HG03097 (cell line): ENCODE results near the gene PEAK1.

Source experiments
- ATAC-seq: cut with Tn5 transposase; IDR thresholded peaks from one replicate; pipeline ENCODE4 v1.9.1; 2021; ENCODE audit not compliant: unreplicated experiment, low FRiP score

PEAK1 gene

GRCh38 chr15:77107531-77108355 is 312.2 kb downstream of the PEAK1 start:
- ATAC-seq = no peak

DNA sequence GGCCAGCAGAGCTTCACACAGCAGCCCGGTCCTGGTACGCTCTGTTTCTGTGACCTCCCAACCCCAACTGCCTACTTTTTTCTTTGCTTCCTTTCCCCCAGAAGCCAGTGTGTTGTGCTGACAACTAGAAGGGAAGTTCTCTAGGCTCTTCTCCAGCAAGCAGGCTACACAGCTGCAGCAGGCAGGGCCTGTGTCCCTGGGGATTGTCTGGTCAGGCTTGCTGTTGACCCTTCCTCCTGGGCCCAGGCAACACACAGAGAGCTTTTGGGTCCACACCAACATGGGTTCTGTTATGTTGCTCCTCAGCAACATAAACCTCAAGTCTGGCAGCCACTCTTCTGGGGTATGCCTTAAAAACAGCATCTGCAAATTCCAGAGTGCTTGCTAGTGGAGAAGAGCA is 312.8 kb downstream of the PEAK1 start:
- no peak for ATAC-seq

DNA sequence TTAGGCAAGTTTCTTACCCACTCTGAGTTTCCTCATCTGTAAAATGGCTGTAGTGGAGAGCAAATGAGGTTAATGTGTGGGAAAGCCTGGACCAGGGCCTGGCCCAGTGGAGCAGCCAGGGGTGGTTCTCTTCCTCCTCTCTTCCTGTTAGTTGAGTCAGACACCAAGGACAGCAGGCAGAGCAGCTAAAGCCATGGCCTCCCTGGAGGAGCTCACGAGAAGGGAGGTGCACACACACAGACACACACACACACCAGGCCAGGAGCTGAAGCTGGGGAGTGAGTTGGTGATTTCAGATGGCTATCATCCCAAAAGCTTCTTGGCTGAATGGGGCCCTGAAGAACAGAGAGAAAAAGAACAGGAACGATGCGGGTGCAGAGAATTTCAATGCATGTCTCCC is 315.7 kb downstream of the PEAK1 start:
- ATAC-seq = no peak

GRCh38 chr15:77099741-77100463 is 320.0 kb downstream of the PEAK1 start:
- no peak for ATAC-seq

DNA sequence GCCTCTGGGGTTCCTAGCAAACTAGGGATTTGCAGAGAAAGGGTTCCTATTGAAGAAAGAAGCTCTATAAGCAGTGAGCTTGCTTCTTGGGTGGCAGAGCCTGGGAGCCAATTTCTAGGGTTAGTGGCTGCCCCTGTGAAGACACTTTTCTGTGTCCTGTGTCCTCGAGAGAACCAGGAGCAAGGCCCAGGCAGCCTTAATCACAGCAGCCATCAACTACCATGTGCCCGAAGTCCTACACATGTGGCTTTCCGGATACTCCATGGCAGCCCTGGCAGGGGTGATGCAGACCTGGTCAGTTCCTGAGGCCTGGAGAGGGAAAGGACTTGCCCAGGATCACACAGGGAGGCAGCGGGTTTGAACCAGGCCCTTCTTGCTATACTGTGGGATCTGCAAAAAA is 321.3 kb downstream of the PEAK1 start:
- no peak for ATAC-seq

- ATAC-seq = no peak
Observed at GRCh38 chr15:77097921-77098320, 322.0 kb downstream of the PEAK1 start.

GRCh38 chr15:77097248-77097721 is 322.6 kb downstream of the PEAK1 start:
- no peak for ATAC-seq

DNA sequence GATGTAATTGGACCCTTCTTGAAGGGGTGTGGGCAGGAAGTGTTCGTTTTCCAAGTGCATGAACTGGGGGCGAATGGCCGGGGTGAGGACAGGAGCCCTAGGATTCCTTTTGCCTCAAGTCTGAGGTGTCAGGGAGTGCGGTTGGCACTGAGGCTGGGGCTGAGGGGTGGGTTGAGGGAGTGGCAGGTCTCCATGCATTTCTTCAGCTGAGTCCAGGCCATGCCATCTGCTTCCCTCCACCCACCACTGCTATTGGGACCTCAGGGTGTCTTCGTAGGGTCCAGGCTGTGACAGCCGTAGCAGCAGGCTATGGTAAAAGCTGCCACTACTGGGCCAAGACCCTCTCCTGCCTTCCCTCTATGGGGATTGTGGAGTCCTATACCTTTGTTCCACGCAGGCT is 323.4 kb downstream of the PEAK1 start:
- no peak for ATAC-seq

GRCh38 chr15:77096138-77096537 is 323.8 kb downstream of the PEAK1 start:
- ATAC-seq = no peak

DNA sequence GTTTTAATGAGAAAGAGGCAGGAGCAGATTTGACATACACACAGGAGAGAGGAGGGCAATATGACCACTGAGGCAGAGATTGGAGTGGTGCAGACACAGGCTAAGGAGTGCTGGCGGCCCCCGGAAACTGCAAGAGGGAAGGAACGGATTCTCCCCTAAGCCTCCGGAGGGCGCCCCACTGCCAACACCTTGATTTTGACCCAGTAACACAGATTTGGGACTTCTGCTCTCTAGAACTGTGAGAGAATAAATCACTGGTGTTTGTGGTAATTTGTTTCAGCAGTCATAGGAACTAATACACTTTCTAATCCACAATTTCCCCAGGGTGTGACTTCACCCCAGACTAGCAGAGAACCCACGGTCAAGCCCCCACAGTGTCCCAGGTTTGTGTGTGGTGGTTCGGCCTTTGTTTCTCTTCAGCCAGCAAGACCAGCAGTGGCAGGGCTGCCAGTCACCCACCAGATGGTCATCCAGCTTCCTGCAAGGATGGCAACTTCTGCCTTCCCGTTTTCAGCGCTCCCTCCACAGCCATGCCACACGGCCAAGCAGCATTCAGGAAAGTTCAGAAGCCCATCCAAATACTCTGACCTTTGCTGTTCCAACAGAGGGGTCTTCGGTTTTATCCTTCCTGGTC is 325.4 kb downstream of the PEAK1 start:
- ATAC-seq = no peak

DNA sequence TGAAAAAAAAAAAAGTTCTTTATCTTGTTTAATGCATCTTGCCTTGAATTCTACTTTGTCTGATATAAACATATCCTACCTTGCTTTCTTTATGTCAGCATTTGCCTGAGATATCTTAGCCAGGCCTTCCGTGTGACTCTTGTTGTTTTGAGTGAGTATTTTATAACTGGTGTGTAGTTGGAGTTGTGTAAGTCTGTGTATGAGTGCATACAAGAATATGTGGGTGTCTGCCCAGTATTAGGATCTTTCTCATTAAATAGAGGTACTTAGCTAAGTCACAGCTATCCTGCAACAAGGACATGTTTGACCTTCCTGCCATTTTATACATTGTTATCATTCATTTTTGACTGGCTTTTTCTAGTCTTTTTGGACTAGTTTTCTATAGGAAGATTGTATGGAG is 326.5 kb downstream of the PEAK1 start:
- ATAC-seq = no peak

DNA sequence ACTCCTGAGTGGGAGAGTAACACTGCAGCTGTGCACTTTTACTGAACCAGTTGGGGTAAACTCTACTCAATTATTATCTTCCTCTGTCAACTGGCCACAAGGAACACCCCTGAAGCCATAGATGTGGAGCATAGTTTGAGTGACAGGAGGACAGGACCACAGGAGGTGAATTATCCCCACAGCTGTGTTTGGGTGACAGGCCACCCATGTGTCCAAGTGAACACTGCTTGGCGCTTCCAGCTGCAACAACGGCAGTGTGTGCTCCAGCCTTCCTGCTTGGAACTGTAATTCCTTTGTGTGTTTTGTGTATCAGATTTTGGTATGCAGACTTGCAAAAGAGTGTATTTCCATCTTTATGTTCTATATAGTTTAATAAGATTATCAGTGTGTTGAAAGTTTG is 328.8 kb downstream of the PEAK1 start:
- ATAC-seq = no peak

GRCh38 chr15:77087213-77087612 is 332.7 kb downstream of the PEAK1 start:
- ATAC-seq = no peak

DNA sequence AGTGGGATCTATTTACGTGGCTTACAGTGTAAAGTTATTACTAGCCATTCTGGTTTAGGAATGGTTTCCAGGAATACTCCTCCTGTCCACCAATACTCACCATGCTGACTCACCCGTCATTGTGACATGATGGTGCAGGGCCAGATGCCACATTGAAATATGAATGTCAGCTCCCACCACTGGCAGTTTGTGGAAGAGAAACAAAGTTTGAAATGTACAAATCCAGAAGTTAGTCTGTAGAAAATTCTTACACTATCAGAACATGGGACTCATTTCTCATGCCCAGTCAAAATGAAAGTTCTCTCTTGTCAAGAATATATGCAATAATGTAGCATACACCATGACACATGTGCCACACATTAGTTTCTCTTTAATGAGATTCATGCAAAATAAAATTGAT is 334.6 kb downstream of the PEAK1 start:
- ATAC-seq = no peak

DNA sequence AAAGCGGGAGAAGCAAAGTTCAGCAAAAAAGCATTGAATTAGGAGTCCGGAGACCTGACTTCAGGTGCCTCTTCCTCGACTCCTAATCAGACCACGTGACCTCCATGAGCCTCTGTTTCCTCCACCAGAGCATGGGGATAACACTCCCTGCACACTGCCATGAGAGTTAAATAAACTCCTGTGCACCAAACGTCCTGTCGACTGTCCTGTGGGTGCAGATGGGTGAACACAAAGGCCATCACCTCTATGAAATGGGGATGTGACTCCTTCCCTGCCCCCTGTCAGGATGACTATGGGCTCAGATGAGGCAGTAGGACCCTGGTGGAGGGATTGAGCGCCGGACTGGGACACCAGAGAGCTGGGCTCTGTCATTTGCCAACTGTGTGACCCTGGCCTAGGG is 335.5 kb downstream of the PEAK1 start:
- ATAC-seq = no peak

DNA sequence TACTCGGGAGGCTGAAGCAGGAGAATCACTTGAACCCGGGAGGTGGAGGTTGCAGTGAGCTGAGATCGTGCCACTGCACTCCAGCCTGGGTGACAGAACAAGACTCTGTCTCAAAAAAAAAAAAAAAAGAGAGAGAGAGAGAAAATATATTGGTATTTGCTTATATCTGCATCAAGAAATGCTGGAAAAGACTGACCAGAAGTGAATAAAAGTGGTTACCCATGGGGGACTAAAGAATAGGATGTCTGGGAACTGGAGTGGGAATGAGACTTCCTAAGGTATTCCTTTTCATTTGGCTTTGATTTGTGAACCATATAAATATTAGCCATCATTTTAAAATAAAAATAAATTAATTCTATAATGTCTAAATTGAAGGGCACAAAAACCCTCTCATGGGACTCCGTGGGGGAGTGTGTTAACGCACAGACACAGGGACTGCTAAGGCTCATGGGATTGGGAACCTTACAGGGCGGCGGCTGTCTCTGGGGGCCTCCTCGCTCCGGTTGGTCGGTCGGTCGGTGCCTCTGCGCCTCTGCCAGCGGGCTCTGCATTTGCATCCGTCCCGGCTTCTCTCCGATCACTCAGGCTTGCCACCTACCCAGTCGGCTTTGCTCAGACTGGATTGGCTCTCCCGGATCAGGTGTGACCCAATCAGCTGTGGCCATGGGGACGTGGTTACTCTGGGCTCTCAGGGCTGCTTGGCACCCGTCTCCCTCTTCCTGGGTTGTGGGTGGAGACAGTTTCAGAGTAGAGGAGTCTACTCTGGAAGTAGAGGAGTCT is 336.3 kb downstream of the PEAK1 start:
- ATAC-seq = peak; percentile 90

- no peak for ATAC-seq
Observed at GRCh38 chr15:77081971-77082370, 337.9 kb downstream of the PEAK1 start.

- no peak for ATAC-seq
Observed at GRCh38 chr15:77076323-77076915, 343.5 kb downstream of the PEAK1 start.

DNA sequence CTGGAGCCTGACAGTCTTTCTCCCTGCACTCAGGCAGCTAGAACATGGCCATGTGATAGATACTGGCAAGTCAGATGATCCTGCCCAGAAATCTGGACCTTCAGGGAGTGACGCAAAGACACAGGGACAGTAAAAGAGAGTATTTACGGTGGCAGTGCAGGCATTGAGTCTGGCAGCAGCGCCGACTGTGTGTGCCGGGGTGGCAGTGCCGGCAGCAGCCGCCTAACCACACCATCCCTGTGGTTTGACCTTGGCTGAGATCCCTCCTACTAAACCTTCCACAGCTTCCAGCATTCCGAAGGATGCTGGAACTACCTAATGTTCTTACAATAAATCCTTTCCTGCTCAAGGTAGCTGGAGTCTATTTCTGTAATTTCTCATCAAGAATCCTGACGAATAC is 344.4 kb downstream of the PEAK1 start:
- no peak for ATAC-seq

DNA sequence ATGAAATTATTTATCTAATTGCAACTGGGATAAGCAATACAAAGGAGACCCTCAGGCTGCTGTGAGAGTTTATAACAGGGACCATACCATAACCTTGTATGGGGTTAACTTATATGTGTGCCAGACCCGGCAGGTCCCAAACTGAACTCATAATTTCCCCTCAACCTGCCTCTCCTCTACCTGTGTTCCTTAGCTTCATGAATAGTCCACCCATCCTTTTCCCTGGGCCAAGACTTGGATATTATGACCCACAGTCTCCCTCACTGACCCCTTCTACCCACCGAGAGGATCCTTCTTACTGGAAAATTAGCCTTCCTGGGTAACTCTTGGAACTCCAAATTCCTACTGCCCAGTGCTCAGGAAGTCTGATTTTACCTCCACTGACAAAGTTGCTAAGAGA is 345.6 kb downstream of the PEAK1 start:
- no peak for ATAC-seq
